KMS-11 (cell line): ENCODE results near the gene P2RX1.

Experiments
- H2AFZ ChIP-seq: fragments of 200-600 bp; sonication (generic); 2 replicates; pipeline ENCODE4 v1.6.1; 2016; ENCODE audit warnings: antibody characterized with exemption, mixed run types, low read depth
- H3K27ac ChIP-seq: fragments of 200-600 bp; sonication (generic); 2 replicates; pipeline ENCODE4 v1.6.1; 2016; ENCODE audit warnings: mild to moderate bottlenecking, mixed run types
- H3K27me3 ChIP-seq: fragments of 200-600 bp; sonication (generic); 2 replicates; pipeline ENCODE4 v1.6.1; 2017; ENCODE audit warnings: mild to moderate bottlenecking, low read depth, mixed run types, moderate library complexity; ENCODE audit not compliant: insufficient read depth
- H3K36me3 ChIP-seq: fragments of 200-600 bp; sonication (generic); 2 replicates; pipeline ENCODE4 v1.6.1; 2017; ENCODE audit warnings: mild to moderate bottlenecking, mixed run types; ENCODE audit not compliant: insufficient read depth
- H3K4me1 ChIP-seq: fragments of 200-600 bp; sonication (generic); 2 replicates; pipeline ENCODE4 v1.6.1; 2016; ENCODE audit warnings: mild to moderate bottlenecking, low read depth, mixed run types; ENCODE audit not compliant: poor library complexity, severe bottlenecking
- H3K4me2 ChIP-seq: fragments of 200-600 bp; sonication (generic); 2 replicates; pipeline ENCODE4 v1.7.0; 2016; ENCODE audit warnings: mild to moderate bottlenecking, mixed run types
- H3K4me3 ChIP-seq: fragments of 200-600 bp; sonication (generic); IDR thresholded peaks from 2 replicates; pipeline ENCODE4 v1.6.1; 2017; ENCODE audit warnings: low read depth, low read length, mixed read lengths; ENCODE audit not compliant: insufficient read depth
- H3K79me2 ChIP-seq: fragments of 200-600 bp; sonication (generic); 2 replicates; pipeline ENCODE4 v1.6.1; 2016; ENCODE audit warnings: low read depth, mixed run types; ENCODE audit not compliant: insufficient read depth
- H3K9ac ChIP-seq: fragments of 200-600 bp; sonication (generic); 2 replicates; pipeline ENCODE4 v1.6.1; 2016; ENCODE audit warnings: mild to moderate bottlenecking, mixed run types
- H4K20me1 ChIP-seq: fragments of 200-600 bp; sonication (generic); 2 replicates; pipeline ENCODE4 v1.6.1; 2016; ENCODE audit warnings: mild to moderate bottlenecking, mixed run types; ENCODE audit not compliant: insufficient read depth
- TF ChIP-seq, protein P1 (sequence below): fragments of 200-600 bp; sonication (generic); conservative IDR thresholded peaks from 2 replicates; pipeline ENCODE4 v1.6.1; 2017; ENCODE audit warnings: low read depth, mild to moderate bottlenecking, antibody characterized with exemption, low read length, moderate library complexity, mixed read lengths

Gene P2RX1

DNA sequence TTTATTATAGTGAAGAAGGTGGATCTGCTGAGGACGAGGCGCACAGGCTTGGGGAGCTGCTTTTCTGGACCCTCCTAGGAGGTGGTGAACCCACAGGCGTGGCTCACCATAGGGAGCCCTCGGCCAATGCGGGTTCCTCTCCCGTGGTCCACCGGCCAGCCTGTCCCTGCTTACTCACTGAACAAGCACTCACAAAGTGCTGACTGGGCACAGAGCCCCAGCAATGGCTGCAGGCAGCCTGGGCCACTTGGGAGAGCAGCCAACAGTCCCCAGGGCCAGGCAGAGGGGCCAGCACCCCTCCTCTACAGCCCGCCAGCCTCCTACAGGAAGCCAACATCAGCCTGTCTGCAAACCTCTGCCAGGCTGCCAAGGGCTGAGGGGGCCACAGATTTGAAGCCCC is 51.1 kb downstream of the P2RX1 start:
- Histone ChIP-seq H3K27me3 (no peaks in the 10 kb centered on the region), H3K4me1 (no peaks in the 10 kb centered on the region), H2AFZ (no peak overlapping the region), H3K9ac (no peak overlapping the region), H3K79me2 (no peaks in the 10 kb centered on the region), H3K27ac (no peak overlapping the region), H3K36me3 (no peaks in the 10 kb centered on the region), H4K20me1 (no peaks in the 10 kb centered on the region), H3K4me3 (no peak overlapping the region), H3K4me2 (no peak overlapping the region)
- TF ChIP-seq, protein P1, sequence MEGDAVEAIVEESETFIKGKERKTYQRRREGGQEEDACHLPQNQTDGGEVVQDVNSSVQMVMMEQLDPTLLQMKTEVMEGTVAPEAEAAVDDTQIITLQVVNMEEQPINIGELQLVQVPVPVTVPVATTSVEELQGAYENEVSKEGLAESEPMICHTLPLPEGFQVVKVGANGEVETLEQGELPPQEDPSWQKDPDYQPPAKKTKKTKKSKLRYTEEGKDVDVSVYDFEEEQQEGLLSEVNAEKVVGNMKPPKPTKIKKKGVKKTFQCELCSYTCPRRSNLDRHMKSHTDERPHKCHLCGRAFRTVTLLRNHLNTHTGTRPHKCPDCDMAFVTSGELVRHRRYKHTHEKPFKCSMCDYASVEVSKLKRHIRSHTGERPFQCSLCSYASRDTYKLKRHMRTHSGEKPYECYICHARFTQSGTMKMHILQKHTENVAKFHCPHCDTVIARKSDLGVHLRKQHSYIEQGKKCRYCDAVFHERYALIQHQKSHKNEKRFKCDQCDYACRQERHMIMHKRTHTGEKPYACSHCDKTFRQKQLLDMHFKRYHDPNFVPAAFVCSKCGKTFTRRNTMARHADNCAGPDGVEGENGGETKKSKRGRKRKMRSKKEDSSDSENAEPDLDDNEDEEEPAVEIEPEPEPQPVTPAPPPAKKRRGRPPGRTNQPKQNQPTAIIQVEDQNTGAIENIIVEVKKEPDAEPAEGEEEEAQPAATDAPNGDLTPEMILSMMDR = no peak

GRCh38 chr17:3864534-3864933 is 51.7 kb downstream of the P2RX1 start:
- no peaks in the 10 kb centered on the region for H3K79me2 ChIP-seq
- H3K4me2 ChIP-seq = no peak overlapping the region
- H3K9ac ChIP-seq = no peak overlapping the region
- TF ChIP-seq, protein P1 = no peak
- H3K27me3 ChIP-seq = no peaks in the 10 kb centered on the region
- no peaks in the 10 kb centered on the region for H3K36me3 ChIP-seq
- H3K4me1 ChIP-seq = no peaks in the 10 kb centered on the region
- H3K27ac ChIP-seq = no peak overlapping the region
- no peak overlapping the region for H2AFZ ChIP-seq
- H4K20me1 ChIP-seq = no peaks in the 10 kb centered on the region
- H3K4me3 ChIP-seq = no peak overlapping the region

DNA sequence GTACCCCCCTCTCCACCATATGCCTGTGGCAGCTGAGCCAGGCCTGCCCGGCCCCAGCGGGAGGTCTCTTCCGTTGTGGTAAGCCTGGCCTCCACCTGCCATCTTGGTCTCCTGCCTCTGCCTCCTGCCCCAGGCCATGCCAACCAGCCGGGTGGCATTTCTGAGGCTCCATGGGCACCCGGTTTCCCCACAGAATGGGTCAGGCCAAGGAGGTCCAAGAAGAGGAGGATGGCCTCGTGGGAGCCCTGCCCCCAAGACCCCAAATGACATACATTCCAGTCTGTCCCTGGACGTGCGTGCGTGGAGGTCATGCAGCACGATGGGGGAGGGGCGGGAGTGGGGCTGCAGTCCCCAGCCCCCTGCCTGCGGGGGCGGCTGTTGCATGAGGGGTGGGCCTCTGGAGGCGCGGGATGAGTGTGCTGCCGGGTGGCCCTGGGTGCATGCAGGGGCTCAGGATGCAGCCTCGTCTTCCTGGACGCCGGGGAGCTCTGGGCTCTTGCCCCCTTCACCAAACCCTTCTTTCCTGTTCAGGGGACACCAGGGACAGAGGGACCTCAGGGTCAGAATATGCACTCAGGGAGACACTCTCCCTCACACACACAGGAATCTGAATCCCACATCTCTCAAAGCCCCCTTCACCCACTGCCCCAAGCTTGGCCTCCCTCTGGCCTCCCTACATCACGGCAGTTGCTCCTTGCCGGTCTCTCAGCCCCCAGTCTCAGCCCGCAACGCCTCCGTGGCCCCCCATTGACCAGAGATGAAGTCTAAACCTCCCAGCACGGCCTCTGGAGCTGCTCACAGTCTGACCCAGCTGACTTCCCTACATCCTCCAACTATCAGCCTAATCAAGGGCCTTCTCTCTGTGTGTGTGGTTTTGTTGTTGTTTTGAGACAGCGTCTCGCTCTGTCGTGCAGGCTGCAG is 54.2 kb downstream of the P2RX1 start:
- H3K36me3 ChIP-seq = no peaks in the 10 kb centered on the region

DNA sequence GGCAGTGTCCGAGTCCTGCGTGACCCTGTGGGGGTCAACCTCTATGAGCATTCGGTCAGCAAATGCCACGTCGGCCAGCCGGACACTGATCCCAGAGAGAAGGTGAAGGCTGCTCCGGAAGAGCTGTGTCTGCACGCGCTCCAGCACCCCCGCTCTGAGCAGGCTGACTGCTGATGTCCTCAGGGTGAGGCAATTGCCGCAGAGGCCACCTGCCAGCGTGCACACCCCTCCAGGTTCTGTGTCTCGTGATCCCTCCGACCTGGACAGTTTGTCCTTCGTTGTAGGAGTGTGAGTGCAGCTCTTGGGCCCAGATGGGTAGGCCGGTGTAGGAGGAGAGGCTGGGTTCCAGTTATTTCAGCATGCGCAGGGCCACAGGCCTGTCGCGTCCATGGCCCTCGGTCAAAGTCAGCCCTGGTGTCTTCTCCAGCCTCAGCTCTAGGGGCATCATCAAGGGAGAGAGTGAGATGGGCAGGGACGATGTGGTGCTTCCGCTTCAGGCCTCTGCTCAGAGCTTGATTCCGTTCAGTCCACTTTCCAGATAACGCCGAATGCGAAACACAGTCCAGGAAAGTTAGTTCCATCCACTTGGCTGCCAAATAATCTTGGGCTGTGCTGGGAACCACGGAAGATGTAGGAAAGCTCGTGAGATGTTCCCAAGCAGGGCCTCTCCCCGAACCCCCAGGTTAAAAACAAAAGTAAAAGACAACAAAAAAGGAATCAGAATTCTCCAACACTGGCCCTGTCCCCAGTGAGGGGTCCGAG is 55.1 kb downstream of the P2RX1 start:
- Histone ChIP-seq H3K27ac (no peak overlapping the region), H3K4me2 (no peak overlapping the region), H3K27me3 (no peaks in the 10 kb centered on the region), H3K9ac (no peak overlapping the region), H4K20me1 (no peaks in the 10 kb centered on the region), H3K79me2 (no peaks in the 10 kb centered on the region), H3K36me3 (no peaks in the 10 kb centered on the region), H3K4me3 (no peak overlapping the region), H3K4me1 (no peaks in the 10 kb centered on the region), H2AFZ (no peak overlapping the region)
- TF ChIP-seq, protein P1 = no peak

More for the DNA sequence above, 54.2 kb downstream of the P2RX1 start:
- Histone ChIP-seq H3K9ac (no peak overlapping the region), H3K4me3 (no peak overlapping the region), H2AFZ (no peak overlapping the region), H3K79me2 (no peaks in the 10 kb centered on the region), H3K4me1 (no peaks in the 10 kb centered on the region), H4K20me1 (no peaks in the 10 kb centered on the region), H3K4me2 (no peak overlapping the region), H3K27ac (no peak overlapping the region), H3K27me3 (no peaks in the 10 kb centered on the region)
- TF ChIP-seq, protein P1 = no peak
